Spleen (tissue), 7 donors: ENCODE results near the gene CCDC74A.

Experiments used
- POLR2AphosphoS5 ChIP-seq, 3 donors: sonication (generic); formaldehyde crosslinking; IDR thresholded peaks; one replicate each; pipeline ENCODE4 v1.5.1; 2017; ENCODE audit warnings: antibody characterized with exemption in 3 of 3
- TF ChIP-seq, protein P1 (sequence below), 11 experiments: fragments of 200-600 bp in 7 of 11; fragments of 450-650 bp in 4 of 11; sonication (generic) in 4 of 11; IDR thresholded peaks in 8 of 11; conservative IDR thresholded peaks in 3 of 11; 1 replicate in 7 of 11; 2 replicates in 4 of 11; pipeline versions ENCODE4 v1.4.0 to v1.8.0; 2016 to 2021; ENCODE audit warnings: antibody characterized with exemption in 11 of 11, inconsistent platforms in 4 of 11, mild to moderate bottlenecking in 1 of 11
- donor health status: DM: no; HTN: no; CAD: no; lungs with moderate emphysema.
- donor health status: DM: no; HTN: no; CAD: no.
- donor health status: DM: no; HTN: no; CAD: no.

DNA sequence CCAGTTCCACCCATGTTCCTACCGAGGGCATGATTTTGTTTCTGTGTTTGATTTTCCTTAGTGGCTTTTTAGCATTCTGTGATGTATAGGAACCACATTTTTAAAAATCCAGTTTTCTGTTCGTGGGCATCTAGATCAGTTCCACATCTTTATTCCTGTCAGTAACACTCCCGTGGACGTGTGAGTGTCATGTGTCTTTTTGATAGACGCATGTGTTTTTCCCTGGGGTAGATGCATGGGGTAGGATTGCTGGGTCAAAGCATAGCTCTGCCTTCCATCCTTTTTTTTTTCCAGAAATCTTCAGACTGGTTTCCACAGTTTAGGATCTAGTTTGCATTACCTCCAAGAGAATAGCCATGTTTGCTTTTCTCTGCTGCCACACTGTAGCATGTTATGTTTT lies 38.7 kb downstream of the CCDC74A start:
- no peak for TF ChIP-seq POLR2AphosphoS5 (IDR thresholded peaks at IDR 0.05)
- TF ChIP-seq, protein P1, sequence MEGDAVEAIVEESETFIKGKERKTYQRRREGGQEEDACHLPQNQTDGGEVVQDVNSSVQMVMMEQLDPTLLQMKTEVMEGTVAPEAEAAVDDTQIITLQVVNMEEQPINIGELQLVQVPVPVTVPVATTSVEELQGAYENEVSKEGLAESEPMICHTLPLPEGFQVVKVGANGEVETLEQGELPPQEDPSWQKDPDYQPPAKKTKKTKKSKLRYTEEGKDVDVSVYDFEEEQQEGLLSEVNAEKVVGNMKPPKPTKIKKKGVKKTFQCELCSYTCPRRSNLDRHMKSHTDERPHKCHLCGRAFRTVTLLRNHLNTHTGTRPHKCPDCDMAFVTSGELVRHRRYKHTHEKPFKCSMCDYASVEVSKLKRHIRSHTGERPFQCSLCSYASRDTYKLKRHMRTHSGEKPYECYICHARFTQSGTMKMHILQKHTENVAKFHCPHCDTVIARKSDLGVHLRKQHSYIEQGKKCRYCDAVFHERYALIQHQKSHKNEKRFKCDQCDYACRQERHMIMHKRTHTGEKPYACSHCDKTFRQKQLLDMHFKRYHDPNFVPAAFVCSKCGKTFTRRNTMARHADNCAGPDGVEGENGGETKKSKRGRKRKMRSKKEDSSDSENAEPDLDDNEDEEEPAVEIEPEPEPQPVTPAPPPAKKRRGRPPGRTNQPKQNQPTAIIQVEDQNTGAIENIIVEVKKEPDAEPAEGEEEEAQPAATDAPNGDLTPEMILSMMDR (IDR thresholded peaks at IDR 0.05 in 8 of 11, conservative IDR thresholded peaks at IDR 0.05 in 3 of 11): no peak
